ENCODE data around the gene ISG20L2.
A peak's percentile ranks its signal among the peaks of the same experiment; 100 is the strongest.

ISG20L2 gene

DNA sequence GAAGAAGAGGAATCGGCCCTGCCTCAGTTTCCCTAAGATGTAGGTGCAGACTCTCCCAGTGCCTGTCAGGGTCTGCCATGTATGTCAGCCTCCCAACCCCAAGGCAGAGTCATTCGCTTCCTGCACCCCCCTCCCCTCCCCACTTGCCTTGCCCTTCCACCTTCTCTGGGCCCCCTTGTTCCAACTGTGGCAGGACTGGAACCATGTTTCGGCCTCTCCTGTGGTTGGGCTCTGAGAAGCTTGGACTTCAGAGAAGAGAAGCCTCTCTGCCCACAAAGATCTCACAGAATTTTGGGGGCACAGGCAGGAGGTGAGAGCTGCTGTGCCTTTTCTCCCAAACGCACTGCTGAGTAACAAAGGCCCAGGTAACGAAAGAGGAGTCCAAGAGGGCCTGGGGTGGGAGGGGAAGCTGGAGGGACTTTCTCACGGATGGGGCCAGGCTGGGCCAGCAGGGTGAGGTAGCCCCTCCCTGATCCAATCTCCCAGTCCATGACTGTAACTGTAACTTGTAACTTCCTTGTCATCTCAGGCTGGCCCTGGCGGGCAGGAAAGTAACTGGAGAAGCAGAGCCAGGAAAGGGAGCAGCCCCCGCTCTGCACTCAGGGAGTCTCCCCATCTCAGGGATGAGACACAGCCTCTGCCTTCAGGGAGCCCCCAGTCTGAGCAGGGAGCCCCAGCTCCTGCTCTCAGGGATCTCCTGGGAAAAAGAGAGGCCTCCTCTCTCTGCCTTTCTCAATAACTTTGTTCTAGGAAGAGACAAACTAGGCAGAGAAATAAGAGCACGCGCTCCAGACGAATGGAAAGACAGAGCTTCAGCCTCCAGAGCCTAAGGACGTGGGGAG is 34.5 kb downstream of the ISG20L2 start:
- TF ChIP-seq, protein P1, sequence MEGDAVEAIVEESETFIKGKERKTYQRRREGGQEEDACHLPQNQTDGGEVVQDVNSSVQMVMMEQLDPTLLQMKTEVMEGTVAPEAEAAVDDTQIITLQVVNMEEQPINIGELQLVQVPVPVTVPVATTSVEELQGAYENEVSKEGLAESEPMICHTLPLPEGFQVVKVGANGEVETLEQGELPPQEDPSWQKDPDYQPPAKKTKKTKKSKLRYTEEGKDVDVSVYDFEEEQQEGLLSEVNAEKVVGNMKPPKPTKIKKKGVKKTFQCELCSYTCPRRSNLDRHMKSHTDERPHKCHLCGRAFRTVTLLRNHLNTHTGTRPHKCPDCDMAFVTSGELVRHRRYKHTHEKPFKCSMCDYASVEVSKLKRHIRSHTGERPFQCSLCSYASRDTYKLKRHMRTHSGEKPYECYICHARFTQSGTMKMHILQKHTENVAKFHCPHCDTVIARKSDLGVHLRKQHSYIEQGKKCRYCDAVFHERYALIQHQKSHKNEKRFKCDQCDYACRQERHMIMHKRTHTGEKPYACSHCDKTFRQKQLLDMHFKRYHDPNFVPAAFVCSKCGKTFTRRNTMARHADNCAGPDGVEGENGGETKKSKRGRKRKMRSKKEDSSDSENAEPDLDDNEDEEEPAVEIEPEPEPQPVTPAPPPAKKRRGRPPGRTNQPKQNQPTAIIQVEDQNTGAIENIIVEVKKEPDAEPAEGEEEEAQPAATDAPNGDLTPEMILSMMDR (IDR thresholded peaks at IDR 0.05; ENCODE audit: low read depth, low read length, missing control alignments): no peak
- H3K4me3 ChIP-seq (ENCODE audit: low read depth, low read length): no peak overlapping the region
- DNase-seq (ENCODE audit: low read depth): no peak
- in situ Hi-C loops (cut with HindIII; ENCODE audit: low sequenced_read_pairs): no loop called here

DNA sequence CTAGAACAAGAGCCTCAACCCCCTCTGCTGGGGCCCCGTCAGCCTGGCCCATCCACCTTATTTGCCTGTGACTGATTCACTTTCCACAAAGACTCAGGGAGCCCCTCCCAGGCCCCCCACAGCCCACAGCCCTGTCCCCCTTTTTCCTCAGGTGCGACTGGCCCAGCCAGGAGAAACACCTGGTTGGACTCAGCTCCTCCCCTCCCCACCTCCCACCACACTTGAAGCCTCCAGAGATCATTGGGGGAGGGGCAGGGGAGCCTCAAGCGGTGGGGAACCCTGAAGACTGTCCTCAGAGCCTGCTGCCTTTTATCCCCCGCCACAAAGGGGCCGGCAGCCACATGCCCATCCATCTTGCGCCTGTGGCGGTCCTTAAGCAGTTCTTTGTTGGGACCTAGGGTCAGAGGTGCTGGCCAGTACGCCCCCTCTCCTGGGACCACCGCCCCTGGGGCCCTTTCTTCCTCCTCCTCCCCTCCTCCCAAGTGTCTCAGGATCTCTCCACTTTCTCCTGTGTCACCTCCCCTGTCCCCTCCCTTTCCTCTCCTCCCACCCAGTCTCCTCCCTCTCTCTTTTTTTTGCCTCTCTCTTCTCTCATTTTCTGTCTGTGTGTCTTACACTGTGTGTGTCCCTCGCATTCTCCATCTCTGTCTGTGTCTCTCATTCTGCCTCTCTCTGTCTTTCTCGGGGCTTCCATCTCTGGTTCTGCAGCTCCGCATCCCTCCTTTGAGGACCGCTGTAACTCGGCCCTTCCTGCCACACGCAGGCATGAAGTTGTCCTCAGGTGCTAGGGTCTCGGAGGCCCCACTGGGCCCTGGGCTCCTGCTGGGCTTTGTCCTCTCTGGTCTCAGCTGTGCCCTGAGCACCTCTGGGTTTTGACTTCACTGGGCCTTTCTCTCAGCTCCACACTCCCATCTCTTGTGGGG is 35.4 kb downstream of the ISG20L2 start:
- DNase-seq (ENCODE audit: low read depth): no peak
- TF ChIP-seq, protein P1 (IDR thresholded peaks at IDR 0.05; ENCODE audit: low read depth, low read length, missing control alignments): no peak
- no peak overlapping the region for H3K4me3 ChIP-seq (ENCODE audit: low read depth, low read length)
- in situ Hi-C loops (cut with HindIII; ENCODE audit: low sequenced_read_pairs): no loop called here

DNA sequence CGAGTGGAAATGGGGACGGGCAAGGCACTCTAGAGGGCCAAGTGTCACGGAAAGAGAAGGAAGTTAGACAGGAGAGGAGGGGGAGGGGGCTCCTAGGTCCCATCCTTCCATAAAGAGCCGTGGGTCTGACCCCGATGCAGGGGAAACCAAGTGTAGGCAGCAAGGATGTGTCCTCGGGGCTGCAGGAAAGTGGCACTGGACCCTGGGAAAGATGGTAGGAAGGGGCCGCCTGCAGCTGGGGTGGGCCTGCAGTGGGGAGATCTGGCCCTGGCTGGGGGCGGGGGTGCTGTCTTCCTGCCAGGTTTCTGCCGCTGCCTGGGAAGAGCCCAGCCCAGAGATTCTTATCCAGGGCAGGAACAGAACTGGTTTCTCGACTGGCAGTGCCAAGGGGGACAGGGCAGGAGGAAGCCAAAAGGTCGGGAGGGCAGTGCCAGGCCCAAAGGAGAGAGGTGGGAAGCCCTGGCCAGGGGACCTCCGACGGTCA is 36.1 kb downstream of the ISG20L2 start:
- in situ Hi-C loops (cut with HindIII; ENCODE audit: low sequenced_read_pairs): no loop called here
- no peak overlapping the region for H3K4me3 ChIP-seq (ENCODE audit: low read depth, low read length)
- TF ChIP-seq, protein P1 (IDR thresholded peaks at IDR 0.05; ENCODE audit: low read depth, low read length, missing control alignments): no peak
- no peak for DNase-seq (ENCODE audit: low read depth)

DNA sequence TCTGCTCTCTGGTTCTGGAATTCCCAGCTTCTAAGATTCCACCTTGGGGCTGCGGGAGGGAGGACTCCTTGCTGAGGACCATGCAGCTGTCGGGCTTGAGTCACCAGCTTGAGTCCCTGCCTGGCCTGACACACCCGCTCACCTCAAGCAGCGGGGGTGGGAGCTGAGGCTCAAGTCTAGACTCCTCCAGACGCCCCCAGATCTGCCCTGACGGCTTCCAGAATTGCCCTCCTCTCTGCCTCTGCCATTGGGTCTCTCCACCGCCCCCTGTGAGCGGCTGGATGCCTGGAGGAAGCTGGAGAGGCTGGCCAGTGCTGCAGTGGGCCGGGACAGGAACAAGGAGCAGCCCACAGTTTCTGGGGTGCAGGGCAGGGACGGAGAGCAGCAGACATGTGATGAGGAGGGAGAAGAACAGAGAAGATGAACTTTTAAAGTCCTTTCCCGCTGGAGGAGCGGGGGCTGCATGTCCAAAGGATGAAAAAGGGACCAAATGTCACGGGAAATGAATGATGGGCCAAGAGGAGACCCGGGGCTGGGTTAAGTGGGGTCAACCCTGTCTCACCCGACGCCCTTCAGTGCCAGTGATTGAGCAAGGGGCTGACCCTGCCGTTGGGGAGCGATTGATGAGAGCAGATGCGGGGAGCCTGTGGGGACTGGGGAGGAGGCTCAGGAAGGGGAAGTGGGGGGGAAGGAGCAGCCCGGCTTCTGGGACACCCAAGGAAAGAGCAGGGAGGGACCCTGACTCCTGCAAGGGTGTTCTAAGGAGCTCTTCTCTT is 36.7 kb downstream of the ISG20L2 start:
- TF ChIP-seq, protein P1 (IDR thresholded peaks at IDR 0.05; ENCODE audit: low read depth, low read length, missing control alignments): peak; percentile 14
- in situ Hi-C loops (cut with HindIII; ENCODE audit: low sequenced_read_pairs): no loop called here

DNA sequence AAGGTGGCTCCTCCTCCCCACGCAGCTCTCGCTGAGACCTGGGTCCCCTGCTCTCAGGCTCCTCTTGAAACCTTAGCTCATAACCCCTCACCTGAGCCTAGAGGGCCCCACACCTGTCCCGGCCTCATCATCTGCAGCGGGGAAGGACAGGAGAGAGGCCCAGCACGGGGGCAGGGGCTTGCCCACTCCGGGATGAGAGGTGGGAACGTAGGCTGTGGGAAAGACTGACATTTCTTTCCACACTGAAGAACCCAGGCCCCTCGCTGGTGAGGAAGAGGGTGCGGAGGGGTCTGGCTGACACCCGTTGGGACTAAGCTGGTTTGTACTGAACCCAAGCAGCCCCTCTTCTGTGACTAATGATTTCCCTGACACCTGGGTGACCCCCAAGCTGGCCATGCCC is 37.4 kb downstream of the ISG20L2 start:
- DNase-seq (ENCODE audit: low read depth): no peak
- no peak overlapping the region for H3K4me3 ChIP-seq (ENCODE audit: low read depth, low read length)
- TF ChIP-seq, protein P1 (IDR thresholded peaks at IDR 0.05; ENCODE audit: low read depth, low read length, missing control alignments): no peak
- in situ Hi-C loops (cut with HindIII; ENCODE audit: low sequenced_read_pairs): no loop called here

More for the DNA sequence above, 36.7 kb downstream of the ISG20L2 start:
- no peak for DNase-seq (ENCODE audit: low read depth)
- H3K4me3 ChIP-seq (ENCODE audit: low read depth, low read length): no peak overlapping the region

DNA sequence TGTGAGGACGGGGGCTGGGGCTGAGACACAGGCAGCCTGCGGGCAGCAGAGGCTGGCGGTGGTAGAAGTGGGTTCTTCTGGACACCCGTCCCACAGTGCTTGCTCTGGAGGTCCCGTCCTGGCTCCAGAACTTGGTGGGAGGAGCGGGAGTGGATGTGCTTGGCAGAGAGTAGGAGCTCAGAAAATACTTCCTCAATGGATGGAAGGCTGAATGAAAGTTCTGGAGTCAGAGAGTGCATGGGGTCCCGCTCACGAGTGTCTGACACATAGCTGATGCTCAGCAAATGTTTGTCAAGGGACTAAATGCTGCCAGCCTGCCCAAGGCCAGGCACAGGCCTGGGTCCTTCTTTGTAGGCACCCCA is 37.9 kb downstream of the ISG20L2 start:
- TF ChIP-seq, protein P1 (IDR thresholded peaks at IDR 0.05; ENCODE audit: low read depth, low read length, missing control alignments): no peak
- in situ Hi-C loops (cut with HindIII; ENCODE audit: low sequenced_read_pairs): no loop called here
- no peak for DNase-seq (ENCODE audit: low read depth)
- no peak overlapping the region for H3K4me3 ChIP-seq (ENCODE audit: low read depth, low read length)

Data from astrocyte of the cerebellum (primary cell).